ENCODE data around the gene RIN2. TPM values are rescaled to one million over a fixed set of nuclear protein-coding genes. Genes with fewer than 3 reads are reported as not detected.

The RIN2 gene
- total RNA-seq, 3 donors from 2014 or later (not counting 1 experiment from before 2014, with no cell fraction given): 0.72 to 2.7 (median 2.7) TPM

GRCh38 chr20:19727251-19727847, 30.7 kb upstream of the RIN2 start:
- Histone ChIP-seq H3K9me3 (ENCODE audit: control insufficient read depth, insufficient read depth, low read length) (no peaks in the 10 kb centered on the region), H3K4me1 (ENCODE audit: control insufficient read depth, insufficient read depth, low read length) (no peaks in the 10 kb centered on the region), H3K27ac (ENCODE audit: low read length) (no peak overlapping the region), H3K4me3 (ENCODE audit: low read length) (no peak overlapping the region), H3K27me3 (ENCODE audit: control insufficient read depth, insufficient read depth, low read length) (no peaks in the 10 kb centered on the region), H3K36me3 (ENCODE audit: control insufficient read depth, insufficient read depth, low read length) (no peaks in the 10 kb centered on the region)
- 76% methylated on average over 10 of the region's 10 CpGs for WGBS (ENCODE audit: insufficient coverage)
- no peak overlapping the region for H3K27ac Mint-ChIP-seq
- TF ChIP-seq, protein P1, sequence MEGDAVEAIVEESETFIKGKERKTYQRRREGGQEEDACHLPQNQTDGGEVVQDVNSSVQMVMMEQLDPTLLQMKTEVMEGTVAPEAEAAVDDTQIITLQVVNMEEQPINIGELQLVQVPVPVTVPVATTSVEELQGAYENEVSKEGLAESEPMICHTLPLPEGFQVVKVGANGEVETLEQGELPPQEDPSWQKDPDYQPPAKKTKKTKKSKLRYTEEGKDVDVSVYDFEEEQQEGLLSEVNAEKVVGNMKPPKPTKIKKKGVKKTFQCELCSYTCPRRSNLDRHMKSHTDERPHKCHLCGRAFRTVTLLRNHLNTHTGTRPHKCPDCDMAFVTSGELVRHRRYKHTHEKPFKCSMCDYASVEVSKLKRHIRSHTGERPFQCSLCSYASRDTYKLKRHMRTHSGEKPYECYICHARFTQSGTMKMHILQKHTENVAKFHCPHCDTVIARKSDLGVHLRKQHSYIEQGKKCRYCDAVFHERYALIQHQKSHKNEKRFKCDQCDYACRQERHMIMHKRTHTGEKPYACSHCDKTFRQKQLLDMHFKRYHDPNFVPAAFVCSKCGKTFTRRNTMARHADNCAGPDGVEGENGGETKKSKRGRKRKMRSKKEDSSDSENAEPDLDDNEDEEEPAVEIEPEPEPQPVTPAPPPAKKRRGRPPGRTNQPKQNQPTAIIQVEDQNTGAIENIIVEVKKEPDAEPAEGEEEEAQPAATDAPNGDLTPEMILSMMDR (IDR thresholded peaks at IDR 0.05): no peak
- no peaks in the 10 kb centered on the region for H3K27me3 Mint-ChIP-seq (ENCODE audit: low read depth in 2 of 2)
- no peak overlapping the region for H3K4me3 Mint-ChIP-seq
- no peaks in the 10 kb centered on the region for H3K4me1 Mint-ChIP-seq
- intact Hi-C loops (cut with micrococcal nuclease): no loop called here
- H3K36me3 Mint-ChIP-seq: no peaks in the 10 kb centered on the region
- DNase-seq: no peak
- no peak for ATAC-seq
- H3K9me3 Mint-ChIP-seq: no peaks in the 10 kb centered on the region

DNA sequence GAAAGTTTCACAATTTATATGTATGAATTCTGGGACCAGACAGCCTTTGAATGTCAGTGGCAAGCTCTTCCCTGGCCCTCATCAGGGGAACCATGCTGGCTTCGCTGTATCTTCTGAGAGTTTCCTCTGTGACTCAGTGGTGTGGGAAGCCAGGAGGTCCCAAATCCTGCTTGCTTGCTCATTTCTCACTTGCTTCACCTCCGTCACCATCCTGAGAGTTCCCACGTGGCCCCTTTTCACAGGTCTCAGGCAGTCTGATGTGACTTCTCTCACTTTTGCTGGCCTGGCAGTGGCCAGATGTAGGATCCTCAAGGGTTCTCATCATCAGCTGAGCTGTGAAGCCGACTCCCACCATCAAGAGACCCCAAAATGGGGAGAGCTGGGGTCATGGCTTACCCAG, 28.4 kb upstream of the RIN2 start:
- H3K4me1 ChIP-seq (ENCODE audit: control insufficient read depth, insufficient read depth, low read length): no peaks in the 10 kb centered on the region
- WGBS (ENCODE audit: insufficient coverage): 77% methylated on average over 4 of the region's 4 CpGs
- intact Hi-C loops (cut with micrococcal nuclease): no loop called here
- ATAC-seq: no peak
- H3K27me3 ChIP-seq (ENCODE audit: control insufficient read depth, insufficient read depth, low read length): no peaks in the 10 kb centered on the region
- no peak for DNase-seq
- Mint-ChIP-seq H3K27me3 (ENCODE audit: low read depth in 2 of 2) (no peaks in the 10 kb centered on the region), H3K9me3 (no peaks in the 10 kb centered on the region), H3K4me1 (no peaks in the 10 kb centered on the region), H3K4me3 (no peak overlapping the region), H3K27ac (no peak overlapping the region), H3K36me3 (no peaks in the 10 kb centered on the region)
- H3K4me3 ChIP-seq (ENCODE audit: low read length): no peak overlapping the region
- H3K36me3 ChIP-seq (ENCODE audit: control insufficient read depth, insufficient read depth, low read length): no peaks in the 10 kb centered on the region
- no peaks in the 10 kb centered on the region for H3K9me3 ChIP-seq (ENCODE audit: control insufficient read depth, insufficient read depth, low read length)
- H3K27ac ChIP-seq (ENCODE audit: low read length): no peak overlapping the region
- TF ChIP-seq, protein P1 (IDR thresholded peaks at IDR 0.05): no peak

DNA sequence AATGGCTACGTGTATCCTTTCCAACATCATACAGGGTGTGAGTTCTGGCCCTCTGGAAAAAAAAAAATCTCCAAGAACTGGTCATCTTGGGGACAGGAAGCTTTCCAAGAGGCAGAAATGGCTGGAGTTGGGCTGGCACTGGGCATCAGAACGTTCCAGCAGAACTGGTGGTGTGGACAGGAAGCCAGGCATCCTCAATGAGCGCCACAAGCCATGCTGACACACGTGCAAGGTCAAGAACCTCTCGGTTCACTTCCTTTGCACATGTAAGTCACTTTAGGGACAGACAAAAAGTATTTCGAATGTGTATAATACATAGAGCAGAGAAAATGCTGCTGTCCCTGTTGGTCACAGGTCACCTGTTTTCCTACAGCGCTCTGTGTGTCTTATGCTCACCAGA, 27.4 kb upstream of the RIN2 start:
- Histone ChIP-seq H3K36me3 (ENCODE audit: control insufficient read depth, insufficient read depth, low read length) (no peaks in the 10 kb centered on the region), H3K27ac (ENCODE audit: low read length) (no peak overlapping the region), H3K27me3 (ENCODE audit: control insufficient read depth, insufficient read depth, low read length) (no peaks in the 10 kb centered on the region), H3K4me1 (ENCODE audit: control insufficient read depth, insufficient read depth, low read length) (no peaks in the 10 kb centered on the region), H3K9me3 (ENCODE audit: control insufficient read depth, insufficient read depth, low read length) (no peaks in the 10 kb centered on the region), H3K4me3 (ENCODE audit: low read length) (no peak overlapping the region)
- intact Hi-C loops (cut with micrococcal nuclease): no loop called here
- TF ChIP-seq, protein P1 (IDR thresholded peaks at IDR 0.05): no peak
- no peaks in the 10 kb centered on the region for H3K27me3 Mint-ChIP-seq (ENCODE audit: low read depth in 2 of 2)
- H3K4me1 Mint-ChIP-seq: peaks cover 0 to 4% of the 10 kb centered on the region in 2 donors
- no peak for DNase-seq
- ATAC-seq: no peak
- H3K36me3 Mint-ChIP-seq: no peaks in the 10 kb centered on the region
- no peak overlapping the region for H3K4me3 Mint-ChIP-seq
- no peaks in the 10 kb centered on the region for H3K9me3 Mint-ChIP-seq
- WGBS (ENCODE audit: insufficient coverage): 56% methylated on average over 7 of the region's 7 CpGs
- H3K27ac Mint-ChIP-seq: no peak overlapping the region

DNA sequence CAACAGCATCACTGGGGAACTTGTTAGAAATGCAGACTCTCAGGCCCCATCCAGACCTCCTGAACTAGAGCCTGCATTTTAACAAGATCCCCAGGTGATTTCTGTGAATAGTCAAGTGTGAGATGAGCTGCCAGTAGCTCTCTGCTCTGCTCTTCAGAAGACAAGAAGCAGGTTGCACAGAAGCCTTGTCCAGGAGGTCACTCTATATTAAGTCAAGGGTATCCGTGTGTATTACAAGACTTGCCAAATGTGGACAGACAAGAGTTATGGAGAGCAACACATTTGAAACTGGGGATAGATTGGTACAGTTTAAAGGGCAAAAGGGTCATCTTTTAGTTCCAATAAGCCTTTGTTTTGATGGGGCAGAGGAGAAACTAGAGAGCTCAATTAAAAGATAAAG, 23.2 kb upstream of the RIN2 start:
- TF ChIP-seq, protein P1 (IDR thresholded peaks at IDR 0.05): no peak
- Mint-ChIP-seq H3K9me3 (no peaks in the 10 kb centered on the region), H3K27me3 (ENCODE audit: low read depth in 2 of 2) (no peaks in the 10 kb centered on the region), H3K4me1 (peaks cover 0 to 4% of the 10 kb centered on the region in 2 donors), H3K36me3 (no peaks in the 10 kb centered on the region), H3K4me3 (no peak overlapping the region), H3K27ac (no peak overlapping the region)
- Histone ChIP-seq H3K4me3 (ENCODE audit: low read length) (no peak overlapping the region), H3K27ac (ENCODE audit: low read length) (no peak overlapping the region), H3K9me3 (ENCODE audit: control insufficient read depth, insufficient read depth, low read length) (no peaks in the 10 kb centered on the region), H3K27me3 (ENCODE audit: control insufficient read depth, insufficient read depth, low read length) (no peaks in the 10 kb centered on the region), H3K4me1 (ENCODE audit: control insufficient read depth, insufficient read depth, low read length) (peaks cover 3% of the 10 kb centered on the region), H3K36me3 (ENCODE audit: control insufficient read depth, insufficient read depth, low read length) (no peaks in the 10 kb centered on the region)
- DNase-seq (no peak), ATAC-seq (no peak)
- intact Hi-C loops (cut with micrococcal nuclease): no loop called here
- 86% methylated on average over 1 of the region's 1 CpG for WGBS (ENCODE audit: insufficient coverage)

Data from natural killer cell (primary cell).